GM18517 (cell line): Measurements from ENCODE around the gene MXD3.
"Not testable (repeated sequence)": the region's sequence is repeated elsewhere in the genome, so short reads cannot be mapped to it uniquely, and the experiment has no call there.

Experiments
- ATAC-seq: cut with Tn5 transposase; IDR thresholded peaks from one replicate; pipeline ENCODE4 v1.9.1; 2021; ENCODE audit warnings: mild to moderate bottlenecking, moderate library complexity; ENCODE audit not compliant: unreplicated experiment

MXD3 gene, protein sequence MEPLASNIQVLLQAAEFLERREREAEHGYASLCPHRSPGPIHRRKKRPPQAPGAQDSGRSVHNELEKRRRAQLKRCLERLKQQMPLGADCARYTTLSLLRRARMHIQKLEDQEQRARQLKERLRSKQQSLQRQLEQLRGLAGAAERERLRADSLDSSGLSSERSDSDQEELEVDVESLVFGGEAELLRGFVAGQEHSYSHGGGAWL

DNA sequence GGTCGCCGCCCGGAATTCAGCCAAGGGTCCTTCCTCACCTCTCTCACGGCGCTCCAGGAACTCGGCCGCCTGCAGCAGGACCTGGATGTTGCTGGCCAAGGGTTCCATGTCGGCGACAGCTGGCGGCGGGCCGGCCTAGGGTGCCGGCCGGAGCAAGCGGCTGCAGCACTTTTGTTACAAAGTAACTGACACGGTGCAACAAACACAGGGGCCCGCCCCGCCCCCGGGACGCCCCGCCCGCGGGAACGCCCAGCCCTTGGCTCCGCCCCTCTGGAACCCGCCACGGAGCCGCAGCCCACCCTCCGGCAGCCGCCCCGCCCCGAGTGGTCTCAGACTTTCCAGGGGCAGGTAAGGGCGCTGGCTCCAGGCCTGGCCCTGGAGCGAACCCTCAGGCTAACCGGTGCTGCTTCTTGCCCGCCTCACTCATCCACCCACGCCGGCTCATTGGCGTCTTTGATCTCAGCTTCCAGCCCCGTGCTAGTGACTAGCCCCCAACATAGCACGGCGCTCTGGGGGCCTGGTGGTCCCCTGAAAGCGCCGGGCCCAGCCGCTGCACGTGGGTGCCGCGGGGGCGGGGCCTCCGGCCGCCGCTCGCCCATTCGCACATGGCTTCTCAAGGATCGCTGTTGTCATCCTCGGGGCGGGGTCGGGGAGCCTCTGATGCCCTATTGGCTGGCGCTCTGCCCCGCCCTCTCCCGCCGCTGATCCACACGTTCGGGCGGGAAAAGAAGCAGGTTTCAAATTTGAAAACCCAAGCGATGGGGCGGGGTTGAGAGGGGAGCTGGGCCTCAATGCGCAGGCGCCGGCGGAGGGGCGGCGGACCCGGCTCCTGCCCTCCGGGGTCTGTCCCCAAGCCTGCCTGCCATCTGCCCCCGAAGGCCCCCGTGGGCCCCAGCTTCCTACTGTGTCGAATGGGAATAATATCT is at the start of gene MXD3:
MXD3 (minus strand) TSS at position 176 of the 926 bp plus-strand sequence; CDS start at position 108, 68 bp downstream.
- ATAC-seq = peak; percentile 68

DNA sequence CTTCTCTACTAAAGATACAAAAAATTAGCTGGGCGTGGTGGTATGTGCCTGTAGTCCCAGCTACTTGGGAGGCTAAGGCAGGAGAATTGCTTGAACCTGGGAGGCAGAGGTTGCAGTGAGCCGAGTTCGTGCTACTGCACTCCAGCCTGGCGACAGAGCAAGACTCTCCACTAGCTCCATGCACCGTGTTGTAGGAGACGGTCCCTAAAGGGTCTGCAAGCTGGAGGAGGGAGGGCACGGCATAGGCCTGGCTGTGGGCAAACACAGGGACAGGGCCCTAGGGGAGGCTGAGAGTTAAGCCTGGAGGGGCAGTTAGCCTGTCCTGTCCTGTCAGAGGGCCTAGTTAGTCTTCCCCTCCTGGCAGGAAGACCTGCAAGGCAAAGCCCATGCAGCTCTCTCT is 49.0 kb upstream of the MXD3 start:
- ATAC-seq = not testable (repeated sequence)

- ATAC-seq = no peak
Measured at GRCh38 chr5:177359860-177360259, 48.2 kb upstream of the MXD3 start.

- no peak for ATAC-seq
Measured at GRCh38 chr5:177359451-177359851, 47.8 kb upstream of the MXD3 start.

DNA sequence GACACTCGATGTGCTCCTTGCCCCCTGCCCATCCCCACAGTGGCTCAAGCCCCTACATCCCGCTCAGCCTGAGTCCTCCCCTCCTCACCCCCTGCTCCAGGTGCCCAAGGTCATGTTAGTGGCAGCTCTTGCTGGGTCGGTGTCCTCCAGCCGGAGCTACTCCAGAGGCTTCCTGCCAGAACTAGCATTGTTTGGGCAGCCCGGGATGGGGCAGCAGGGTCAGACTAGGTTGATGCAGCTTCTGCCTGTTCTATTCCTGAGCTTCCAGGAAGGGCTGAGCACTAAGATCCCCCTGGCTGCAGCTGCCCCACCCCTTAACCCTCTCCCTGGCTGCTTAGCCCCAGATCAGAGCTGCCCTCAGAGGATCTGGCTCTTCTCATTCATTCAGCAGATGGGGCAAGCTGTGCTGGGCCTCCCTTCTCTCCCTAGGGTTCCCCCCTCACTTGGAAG is 46.7 kb upstream of the MXD3 start:
- no peak for ATAC-seq

- ATAC-seq = peak; percentile 94
Measured at GRCh38 chr5:177357459-177358351, 46.0 kb upstream of the MXD3 start, which contains the start of gene RGS14. RGS14 (plus strand) TSS chr5:177357924; CDS start chr5:177358025, 101 bp downstream.

DNA sequence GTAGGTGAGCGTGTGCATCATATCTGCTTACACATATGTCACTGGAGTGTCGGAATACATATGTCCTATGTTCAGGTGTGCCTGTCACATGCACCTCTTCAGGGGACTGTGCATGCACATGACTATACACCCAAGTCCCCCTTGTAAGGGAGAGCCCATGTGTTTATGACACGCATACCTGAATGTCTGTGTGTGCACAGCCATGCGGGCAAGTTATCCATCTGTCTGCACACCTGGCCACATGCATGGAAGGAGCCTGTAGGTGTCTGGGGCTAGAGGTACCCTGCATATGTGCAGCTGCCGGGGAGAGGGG is 45.4 kb upstream of the MXD3 start:
- no peak for ATAC-seq

- no peak for ATAC-seq
Measured at GRCh38 chr5:177356746-177357145, 45.0 kb upstream of the MXD3 start.

- no peak for ATAC-seq
Measured at GRCh38 chr5:177355868-177356168, 44.1 kb upstream of the MXD3 start.

DNA sequence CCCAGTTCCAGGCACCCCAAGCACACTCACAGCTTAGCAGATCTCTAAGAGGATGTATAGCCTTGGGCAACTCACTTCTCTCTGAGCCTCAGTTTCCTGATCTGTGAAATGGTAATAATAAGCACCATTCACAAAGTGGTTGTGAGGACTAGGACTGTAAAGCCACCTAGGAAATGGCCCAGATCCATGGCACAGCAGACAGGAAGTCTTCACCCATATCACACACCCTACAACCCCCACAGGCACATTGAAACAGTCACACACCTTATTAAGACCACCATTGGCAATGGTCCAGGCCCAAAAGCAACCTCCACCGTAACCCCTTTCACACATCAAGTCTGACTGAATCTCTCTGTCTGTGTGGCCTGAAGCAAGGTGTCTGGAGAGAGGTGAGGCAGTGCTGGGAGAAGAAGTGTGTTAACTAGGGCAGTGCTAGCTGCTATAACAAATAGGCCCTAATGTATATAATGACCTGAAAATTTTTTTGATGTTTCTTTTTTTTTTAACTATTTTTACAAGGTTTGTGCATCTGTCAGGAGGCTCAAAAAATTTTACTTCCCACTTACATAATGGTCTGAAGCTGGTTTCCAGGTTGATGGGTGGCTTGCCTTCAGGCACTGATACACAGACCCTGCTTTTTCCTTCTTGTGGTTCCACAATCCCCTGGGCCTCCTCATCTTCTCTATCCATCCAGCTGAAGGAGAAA is 43.6 kb upstream of the MXD3 start:
- no peak for ATAC-seq

GRCh38 chr5:177354711-177355110 is 43.0 kb upstream of the MXD3 start:
- no peak for ATAC-seq

- no peak for ATAC-seq
Measured at GRCh38 chr5:177354256-177354655, 42.6 kb upstream of the MXD3 start.

DNA sequence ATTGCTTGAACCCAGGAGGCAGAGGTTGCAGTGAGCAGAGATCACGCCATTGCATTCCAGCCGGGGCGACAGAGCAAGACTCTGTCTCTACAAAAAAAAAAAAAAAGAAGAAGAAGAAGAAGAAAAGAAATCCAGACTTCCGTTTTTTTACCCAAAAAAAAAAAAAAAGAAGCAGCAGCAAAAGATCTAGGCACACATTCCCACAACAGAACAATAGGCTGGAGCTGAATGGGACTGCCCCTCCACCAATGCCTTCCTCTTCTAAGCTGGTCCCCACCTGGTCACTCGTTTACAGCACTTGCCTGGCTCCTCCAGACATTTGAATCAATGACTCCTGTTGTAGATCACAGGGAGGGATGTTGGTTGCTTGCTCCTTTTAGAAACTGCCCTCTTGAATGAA is 41.4 kb upstream of the MXD3 start:
- ATAC-seq = no peak

- peak; percentile 89 for ATAC-seq
Measured at GRCh38 chr5:177351392-177352329, 40.0 kb upstream of the MXD3 start, which contains the start of gene LMAN2. LMAN2 (minus strand) TSS chr5:177351668; CDS start chr5:177351647, 21 bp downstream.

- peak; percentile 25 for ATAC-seq
Measured at GRCh38 chr5:177350776-177351391, 39.2 kb upstream of the MXD3 start.

DNA sequence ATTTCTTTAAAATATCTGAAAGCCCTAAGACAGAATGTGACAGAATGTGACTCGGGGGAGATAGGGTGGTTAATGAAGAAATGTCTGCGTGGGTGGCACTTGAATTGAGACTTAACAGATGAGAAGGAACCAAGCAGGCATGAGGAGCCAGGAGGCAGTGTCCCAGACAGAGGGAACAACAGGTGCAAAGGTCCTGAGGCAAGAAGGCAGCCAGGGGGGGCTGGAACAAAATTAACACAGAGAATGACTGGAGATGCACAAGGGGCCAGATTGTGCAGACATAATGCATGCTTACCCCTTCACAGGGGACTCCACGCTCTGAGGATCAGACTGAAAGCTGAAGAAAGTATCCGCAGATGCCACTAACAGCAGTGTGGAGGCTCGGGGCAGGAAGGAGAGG is 38.1 kb upstream of the MXD3 start:
- ATAC-seq = no peak

DNA sequence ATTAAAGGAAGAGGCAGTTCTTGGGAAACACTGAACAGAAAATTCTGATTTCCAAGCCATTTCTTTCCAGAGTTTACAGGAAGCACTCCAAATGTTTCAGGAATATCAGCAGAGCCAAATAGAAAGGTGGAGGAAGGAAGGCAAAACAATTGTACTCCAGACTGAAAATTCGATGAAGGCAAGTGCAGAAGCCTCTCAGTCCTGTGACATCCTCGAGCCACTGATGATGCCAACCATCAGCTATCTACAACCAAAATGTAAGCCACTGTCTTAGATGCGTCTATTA is 37.6 kb upstream of the MXD3 start:
- ATAC-seq = no peak

DNA sequence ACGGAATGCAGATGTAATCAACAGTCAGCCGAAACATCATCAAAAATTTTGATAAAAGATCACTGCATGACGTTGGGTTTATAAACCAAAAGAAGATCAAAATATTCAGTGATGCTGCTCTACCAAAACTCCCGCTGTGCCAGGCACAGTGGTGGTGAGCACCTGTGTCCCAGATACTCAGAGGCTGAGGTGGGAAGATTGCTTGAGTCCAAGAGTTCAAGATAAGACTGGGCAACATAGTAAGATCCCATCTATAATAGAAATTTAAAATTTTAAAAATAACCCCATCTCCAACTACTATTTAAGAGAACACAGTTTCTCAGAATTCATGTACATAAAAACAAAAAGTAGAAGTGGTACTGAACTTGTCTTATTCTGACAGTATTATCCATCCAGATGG is 36.0 kb upstream of the MXD3 start:
- no peak for ATAC-seq

GRCh38 chr5:177346820-177347219 is 35.1 kb upstream of the MXD3 start:
- ATAC-seq = no peak
